Measurements from ENCODE around the gene FAM200C.

FAM200C gene

GRCh38 chr5:160367261-160367660 lies 32.6 kb downstream of the FAM200C start:
- no peak for DNase-seq (ENCODE audit: low read depth)

- DNase-seq (ENCODE audit: low read depth) = no peak
Observed at GRCh38 chr5:160366230-160366629, 33.6 kb downstream of the FAM200C start.

GRCh38 chr5:160363660-160364395 lies 36.0 kb downstream of the FAM200C start:
- no peak for DNase-seq (ENCODE audit: low read depth)

- DNase-seq (ENCODE audit: low read depth) = no peak
Observed at GRCh38 chr5:160363211-160363610, 36.6 kb downstream of the FAM200C start.

GRCh38 chr5:160361624-160362228 lies 38.1 kb downstream of the FAM200C start:
- no peak for DNase-seq (ENCODE audit: low read depth)

GRCh38 chr5:160360310-160360709 lies 39.5 kb downstream of the FAM200C start:
- no peak for DNase-seq (ENCODE audit: low read depth)

- DNase-seq (ENCODE audit: low read depth) = no peak
Observed at GRCh38 chr5:160359816-160360215, 40.0 kb downstream of the FAM200C start.

- DNase-seq (ENCODE audit: low read depth) = no peak
Observed at GRCh38 chr5:160359242-160359641, 40.6 kb downstream of the FAM200C start.

- no peak for DNase-seq (ENCODE audit: low read depth)
Observed at GRCh38 chr5:160357861-160358411, 41.9 kb downstream of the FAM200C start.

- no peak for DNase-seq (ENCODE audit: low read depth)
Observed at GRCh38 chr5:160357394-160357793, 42.5 kb downstream of the FAM200C start.

- no peak for DNase-seq (ENCODE audit: low read depth)
Observed at GRCh38 chr5:160356550-160357347, 43.1 kb downstream of the FAM200C start.

GRCh38 chr5:160354666-160355065 lies 45.2 kb downstream of the FAM200C start:
- no peak for DNase-seq (ENCODE audit: low read depth)

- DNase-seq (ENCODE audit: low read depth) = no peak
Observed at GRCh38 chr5:160353379-160353778, 46.5 kb downstream of the FAM200C start.

- no peak for DNase-seq (ENCODE audit: low read depth)
Observed at GRCh38 chr5:160352308-160352707, 47.5 kb downstream of the FAM200C start.

- DNase-seq (ENCODE audit: low read depth) = no peak
Observed at GRCh38 chr5:160349935-160350303, 49.9 kb downstream of the FAM200C start.

GRCh38 chr5:160349249-160349934 lies 50.5 kb downstream of the FAM200C start:
- DNase-seq (ENCODE audit: low read depth) = no peak

- DNase-seq (ENCODE audit: low read depth) = no peak
Observed at GRCh38 chr5:160348080-160348479, 51.8 kb downstream of the FAM200C start.

GRCh38 chr5:160347448-160347847 lies 52.4 kb downstream of the FAM200C start:
- DNase-seq (ENCODE audit: low read depth) = no peak
